Measurements from ENCODE around the gene MAGI2. TPM values are rescaled to one million over a fixed set of nuclear protein-coding genes. Genes with fewer than 3 reads are reported as not detected.
"Not testable (repeated sequence)": the region's sequence is repeated elsewhere in the genome, so short reads cannot be mapped to it uniquely, and the experiment has no call there.

Gene MAGI2
- total and polyA plus RNA-seq, 4 donors, result 43.4 to 61.3 (median 50.1) TPM

DNA sequence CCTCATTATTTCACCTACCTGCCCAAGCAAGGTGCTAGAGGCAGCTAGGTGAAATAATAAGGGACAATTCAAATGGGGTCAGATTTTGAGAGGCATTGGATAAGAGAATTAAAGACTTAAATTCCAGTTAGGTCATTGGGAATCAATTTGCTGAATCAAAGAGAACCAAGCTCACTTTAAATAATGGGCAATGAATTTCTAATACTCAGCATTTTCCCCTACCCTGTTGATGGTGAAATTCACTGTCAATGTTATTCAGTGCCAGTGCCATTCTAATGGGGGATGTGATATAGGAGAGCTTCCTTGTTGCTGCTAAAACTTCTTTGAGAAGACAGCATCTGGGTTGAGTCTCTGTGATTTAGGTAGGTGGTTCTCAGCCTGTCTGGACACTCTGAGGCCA is 1145.6 kb downstream of the MAGI2 start:
- Histone ChIP-seq H3K36me3 (ENCODE audit: control insufficient read depth, insufficient read depth, low read length) (no peaks in the 10 kb centered on the region), H3K4me1 (ENCODE audit: control insufficient read depth, insufficient read depth, low read length) (no peaks in the 10 kb centered on the region), H3K4me3 (ENCODE audit: low read depth, low read length) (no peak overlapping the region), H3K9me3 (ENCODE audit: control insufficient read depth, insufficient read depth, low read length) (no peaks in the 10 kb centered on the region), H3K27ac (ENCODE audit: low read depth, low read length) (no peak overlapping the region), H3K27me3 (ENCODE audit: control insufficient read depth, insufficient read depth, low read length) (no peaks in the 10 kb centered on the region)
- no peak for DNase-seq (ENCODE audit: low read depth in 4 of 6, low spot score in 6 of 6)

DNA sequence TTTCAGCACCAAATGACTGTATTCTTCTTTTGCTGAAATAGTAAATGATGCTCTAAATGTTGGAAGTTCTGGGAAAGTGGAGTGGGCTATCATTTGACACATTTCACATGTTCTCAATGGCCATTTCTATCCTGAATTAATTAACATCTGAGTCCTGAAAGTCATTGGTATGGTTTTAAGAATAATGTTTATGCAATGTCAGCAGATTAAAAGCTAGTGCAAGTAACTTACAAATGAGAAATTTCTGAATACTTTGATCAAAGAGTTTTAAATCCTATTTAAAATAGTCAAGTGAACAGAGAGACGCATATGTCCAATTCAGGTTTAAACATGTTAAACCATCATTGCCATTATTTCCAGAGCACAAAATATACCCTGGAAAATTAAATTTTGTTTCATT is 1146.8 kb downstream of the MAGI2 start:
- H3K27me3 ChIP-seq (ENCODE audit: control insufficient read depth, insufficient read depth, low read length), result no peaks in the 10 kb centered on the region
- H3K9me3 ChIP-seq (ENCODE audit: control insufficient read depth, insufficient read depth, low read length), result no peaks in the 10 kb centered on the region
- WGBS (ENCODE audit: insufficient coverage), result no CpG with 5 or more reads among the region's 1 CpG
- H3K4me1 ChIP-seq (ENCODE audit: control insufficient read depth, insufficient read depth, low read length), result no peaks in the 10 kb centered on the region
- no peak for DNase-seq (ENCODE audit: low read depth in 4 of 6, low spot score in 6 of 6)
- H3K4me3 ChIP-seq (ENCODE audit: low read depth, low read length), result no peak overlapping the region
- H3K27ac ChIP-seq (ENCODE audit: low read depth, low read length), result no peak overlapping the region
- no peaks in the 10 kb centered on the region for H3K36me3 ChIP-seq (ENCODE audit: control insufficient read depth, insufficient read depth, low read length)

DNA sequence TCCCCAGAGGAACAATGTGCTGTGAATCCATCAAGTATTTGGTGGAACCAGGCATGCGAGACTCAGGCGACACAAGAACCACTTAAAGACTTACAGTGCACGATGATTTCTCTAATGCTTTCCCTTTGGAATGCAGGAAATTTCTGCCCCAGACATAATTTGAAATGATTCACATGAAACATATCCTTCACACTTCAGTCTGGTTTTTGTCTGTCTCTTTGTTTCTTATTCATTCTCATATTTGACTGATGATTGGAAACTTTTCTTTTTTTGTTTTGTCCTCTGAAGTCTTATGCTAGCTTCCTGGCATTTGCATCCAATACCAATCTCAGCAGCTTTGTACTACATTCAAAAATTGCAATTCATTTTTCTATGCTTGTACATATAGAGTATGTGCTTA is 1152.1 kb downstream of the MAGI2 start:
- Histone ChIP-seq H3K4me3 (ENCODE audit: low read depth, low read length) (no peak overlapping the region), H3K4me1 (ENCODE audit: control insufficient read depth, insufficient read depth, low read length) (no peaks in the 10 kb centered on the region), H3K27ac (ENCODE audit: low read depth, low read length) (no peak overlapping the region), H3K27me3 (ENCODE audit: control insufficient read depth, insufficient read depth, low read length) (no peaks in the 10 kb centered on the region), H3K9me3 (ENCODE audit: control insufficient read depth, insufficient read depth, low read length) (no peaks in the 10 kb centered on the region), H3K36me3 (ENCODE audit: control insufficient read depth, insufficient read depth, low read length) (no peaks in the 10 kb centered on the region)
- 100% methylated on average over 3 of the region's 3 CpGs for WGBS (ENCODE audit: insufficient coverage)
- no peak for DNase-seq (ENCODE audit: low read depth in 4 of 6, low spot score in 6 of 6)

DNA sequence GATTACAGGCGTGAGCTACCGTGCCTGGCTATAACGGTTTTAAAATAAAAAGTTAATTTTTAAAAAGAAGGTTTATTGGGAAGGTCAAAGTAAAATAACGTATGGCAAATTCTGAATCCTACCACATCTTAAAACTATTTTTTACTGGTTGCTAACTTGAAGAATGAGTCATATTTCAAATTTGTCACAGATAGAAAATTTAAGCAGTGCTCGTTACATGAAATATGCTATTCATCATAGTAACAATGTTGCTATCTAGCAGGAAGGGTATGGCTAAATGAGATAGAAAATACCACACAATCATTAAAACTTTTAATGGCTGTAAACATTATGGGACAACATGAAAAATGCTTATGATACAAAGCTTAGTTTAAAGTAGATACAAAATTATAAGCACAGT is 1154.4 kb downstream of the MAGI2 start:
- DNase-seq (ENCODE audit: low read depth in 4 of 6, low spot score in 6 of 6), result no peak
- no CpG with 5 or more reads among the region's 5 CpGs for WGBS (ENCODE audit: insufficient coverage)

DNA sequence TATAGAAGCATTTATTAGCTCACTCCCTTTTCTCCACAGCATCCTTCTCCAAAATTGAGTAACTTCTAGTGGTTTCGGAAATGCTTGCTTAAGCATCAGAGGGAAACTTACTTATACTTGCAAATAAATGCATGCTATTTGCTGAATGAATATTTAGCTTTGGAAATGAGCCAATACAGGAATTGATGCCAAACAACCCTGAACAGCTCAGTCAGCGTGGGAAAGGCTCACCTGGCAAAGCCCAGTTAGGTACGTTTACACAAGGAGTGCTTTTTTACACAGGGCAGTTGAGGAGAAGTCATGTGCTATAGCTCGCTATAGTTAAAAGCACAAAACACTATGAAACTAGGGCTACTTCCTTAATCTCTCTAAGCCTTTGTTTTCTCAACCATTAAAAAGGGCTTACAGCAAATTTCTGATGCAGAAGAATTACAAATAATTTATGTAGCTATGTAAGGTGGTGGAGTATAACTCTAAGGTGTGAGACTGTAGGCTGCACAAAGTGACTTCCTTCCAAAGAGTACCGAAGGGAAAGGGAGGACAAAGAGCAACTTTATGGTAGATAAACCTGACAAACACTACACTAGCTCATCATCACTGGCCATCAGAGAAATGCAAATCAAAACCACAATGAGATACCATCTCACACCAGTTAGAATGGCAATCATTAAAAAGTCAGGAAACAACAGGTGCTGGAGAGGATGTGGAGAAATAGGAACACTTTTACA is 1156.7 kb downstream of the MAGI2 start:
- H3K4me3 ChIP-seq (ENCODE audit: low read depth, low read length), result no peak overlapping the region
- no peaks in the 10 kb centered on the region for H3K36me3 ChIP-seq (ENCODE audit: control insufficient read depth, insufficient read depth, low read length)
- H3K27me3 ChIP-seq (ENCODE audit: control insufficient read depth, insufficient read depth, low read length), result no peaks in the 10 kb centered on the region
- no peaks in the 10 kb centered on the region for H3K9me3 ChIP-seq (ENCODE audit: control insufficient read depth, insufficient read depth, low read length)
- H3K4me1 ChIP-seq (ENCODE audit: control insufficient read depth, insufficient read depth, low read length), result no peaks in the 10 kb centered on the region
- 72% methylated on average over 2 of the region's 5 CpGs for WGBS (ENCODE audit: insufficient coverage)
- no peak overlapping the region for H3K27ac ChIP-seq (ENCODE audit: low read depth, low read length)
- peak in 2 of 6 donors; percentile 41 to 60 for DNase-seq (ENCODE audit: low read depth in 4 of 6, low spot score in 6 of 6)

More for the DNA sequence above, 1154.4 kb downstream of the MAGI2 start:
- Histone ChIP-seq H3K9me3 (ENCODE audit: control insufficient read depth, insufficient read depth, low read length) (no peaks in the 10 kb centered on the region), H3K27me3 (ENCODE audit: control insufficient read depth, insufficient read depth, low read length) (no peaks in the 10 kb centered on the region), H3K4me1 (ENCODE audit: control insufficient read depth, insufficient read depth, low read length) (no peaks in the 10 kb centered on the region), H3K36me3 (ENCODE audit: control insufficient read depth, insufficient read depth, low read length) (no peaks in the 10 kb centered on the region), H3K27ac (ENCODE audit: low read depth, low read length) (no peak overlapping the region), H3K4me3 (ENCODE audit: low read depth, low read length) (no peak overlapping the region)

DNA sequence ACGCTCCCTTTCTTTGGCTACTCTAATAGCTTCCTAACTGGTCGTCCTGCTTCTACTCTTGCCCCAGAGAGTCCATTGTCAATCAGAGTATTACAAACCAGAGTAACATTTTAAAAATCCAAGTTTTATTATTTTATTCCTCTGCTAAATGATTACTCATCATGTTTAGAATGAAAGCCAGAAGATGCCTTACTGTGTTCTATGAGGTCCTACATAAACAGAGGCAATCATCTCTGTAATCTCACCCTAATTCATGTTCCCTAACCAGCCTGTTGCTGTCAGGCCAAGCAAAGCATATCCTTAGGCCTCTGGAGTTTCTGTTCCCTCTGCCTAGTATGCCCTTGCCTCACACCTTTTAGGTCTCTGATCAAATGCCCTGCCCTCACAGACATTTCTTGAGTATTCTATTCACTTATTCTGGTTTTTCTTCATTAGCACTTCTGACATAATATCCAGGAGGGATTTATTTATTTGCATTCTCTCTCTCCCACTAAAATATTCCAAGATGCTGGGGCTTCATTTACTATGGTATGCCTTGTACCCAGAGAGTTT is 1157.3 kb downstream of the MAGI2 start:
- H3K4me3 ChIP-seq (ENCODE audit: low read depth, low read length), result no peak overlapping the region
- no peak overlapping the region for H3K27ac ChIP-seq (ENCODE audit: low read depth, low read length)
- no peaks in the 10 kb centered on the region for H3K36me3 ChIP-seq (ENCODE audit: control insufficient read depth, insufficient read depth, low read length)
- H3K27me3 ChIP-seq (ENCODE audit: control insufficient read depth, insufficient read depth, low read length), result no peaks in the 10 kb centered on the region
- DNase-seq (ENCODE audit: low read depth in 4 of 6, low spot score in 6 of 6), result no peak
- WGBS (ENCODE audit: insufficient coverage), result 75% methylated on average over 2 of the region's 2 CpGs
- H3K4me1 ChIP-seq (ENCODE audit: control insufficient read depth, insufficient read depth, low read length), result no peaks in the 10 kb centered on the region
- H3K9me3 ChIP-seq (ENCODE audit: control insufficient read depth, insufficient read depth, low read length), result no peaks in the 10 kb centered on the region

DNA sequence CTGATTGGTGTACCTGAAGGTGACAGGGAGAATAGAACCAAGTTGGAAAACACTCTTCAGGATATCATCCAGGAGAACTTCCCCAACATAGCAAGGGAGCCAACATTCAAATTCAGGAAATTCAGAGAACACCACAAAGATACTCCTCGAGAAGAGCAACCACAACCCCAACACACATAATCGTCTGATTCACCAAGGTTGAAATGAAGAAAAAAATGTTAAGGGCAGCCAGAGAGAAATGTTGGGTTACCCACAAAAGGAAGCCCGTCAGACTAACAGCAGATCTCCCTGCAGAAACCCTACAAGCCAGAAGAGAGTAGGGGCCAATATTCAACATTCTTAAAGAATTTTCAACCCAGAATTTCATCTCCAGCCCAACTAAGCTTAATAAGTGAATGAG is 1164.0 kb downstream of the MAGI2 start:
- not testable (repeated sequence) for H3K9me3 ChIP-seq (ENCODE audit: control insufficient read depth, insufficient read depth, low read length); H3K36me3 ChIP-seq (ENCODE audit: control insufficient read depth, insufficient read depth, low read length); H3K27me3 ChIP-seq (ENCODE audit: control insufficient read depth, insufficient read depth, low read length); H3K4me3 ChIP-seq (ENCODE audit: low read depth, low read length); H3K27ac ChIP-seq (ENCODE audit: low read depth, low read length); DNase-seq (ENCODE audit: low read depth in 4 of 6, low spot score in 6 of 6); H3K4me1 ChIP-seq (ENCODE audit: control insufficient read depth, insufficient read depth, low read length)
- no CpG with 5 or more reads among the region's 3 CpGs for WGBS (ENCODE audit: insufficient coverage)

DNA sequence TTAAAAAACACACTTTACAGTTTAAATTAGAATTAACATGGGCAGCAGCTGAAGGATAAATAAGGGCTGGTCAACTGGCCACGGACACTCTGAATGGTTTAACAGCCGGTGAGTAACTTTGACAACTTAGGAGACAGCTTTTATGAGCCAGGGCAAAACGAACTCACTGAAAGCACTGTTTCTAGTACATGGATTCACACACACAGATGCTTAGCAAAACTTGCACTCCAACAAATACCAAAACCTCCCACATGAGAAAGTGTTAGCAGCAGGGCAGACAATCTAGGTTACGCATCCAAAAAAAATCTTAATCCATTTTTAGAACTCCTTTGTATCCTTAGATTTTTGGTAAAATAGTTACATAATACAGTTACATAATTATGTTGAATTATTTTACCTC is 1168.5 kb downstream of the MAGI2 start:
- WGBS (ENCODE audit: insufficient coverage), result 16% methylated on average over 3 of the region's 4 CpGs
- DNase-seq (ENCODE audit: low read depth in 4 of 6, low spot score in 6 of 6), result peak in 1 of 6 donors; percentile 26

DNA sequence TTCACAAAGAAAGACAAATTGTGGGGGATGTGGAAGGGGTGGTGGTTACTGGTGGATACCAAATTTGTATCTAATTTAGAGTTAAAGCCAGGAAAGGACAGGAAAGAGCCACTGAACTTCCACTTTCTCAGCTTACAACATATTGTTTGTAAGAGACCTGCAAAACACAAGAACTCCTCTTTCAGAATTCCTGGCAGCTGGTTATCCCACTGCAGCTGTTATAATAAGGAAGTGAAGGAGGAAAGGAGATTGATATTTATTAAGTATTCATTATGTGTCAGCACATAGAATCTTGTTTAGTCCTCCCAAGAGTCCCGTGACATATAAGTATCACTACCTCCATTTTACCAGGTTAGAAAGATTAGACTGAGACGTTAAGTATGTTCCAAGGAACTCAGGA is 1173.2 kb downstream of the MAGI2 start:
- Histone ChIP-seq H3K9me3 (ENCODE audit: control insufficient read depth, insufficient read depth, low read length) (no peaks in the 10 kb centered on the region), H3K27ac (ENCODE audit: low read depth, low read length) (no peak overlapping the region), H3K36me3 (ENCODE audit: control insufficient read depth, insufficient read depth, low read length) (no peaks in the 10 kb centered on the region), H3K27me3 (ENCODE audit: control insufficient read depth, insufficient read depth, low read length) (no peaks in the 10 kb centered on the region), H3K4me3 (ENCODE audit: low read depth, low read length) (no peak overlapping the region), H3K4me1 (ENCODE audit: control insufficient read depth, insufficient read depth, low read length) (no peaks in the 10 kb centered on the region)
- WGBS (ENCODE audit: insufficient coverage), result no CpG with 5 or more reads among the region's 2 CpGs
- DNase-seq (ENCODE audit: low read depth in 4 of 6, low spot score in 6 of 6), result no peak

More for the DNA sequence above, 1168.5 kb downstream of the MAGI2 start:
- no peak overlapping the region for H3K4me3 ChIP-seq (ENCODE audit: low read depth, low read length)
- H3K9me3 ChIP-seq (ENCODE audit: control insufficient read depth, insufficient read depth, low read length), result no peaks in the 10 kb centered on the region
- H3K27me3 ChIP-seq (ENCODE audit: control insufficient read depth, insufficient read depth, low read length), result no peaks in the 10 kb centered on the region
- no peak overlapping the region for H3K27ac ChIP-seq (ENCODE audit: low read depth, low read length)
- no peaks in the 10 kb centered on the region for H3K4me1 ChIP-seq (ENCODE audit: control insufficient read depth, insufficient read depth, low read length)
- no peaks in the 10 kb centered on the region for H3K36me3 ChIP-seq (ENCODE audit: control insufficient read depth, insufficient read depth, low read length)

DNA sequence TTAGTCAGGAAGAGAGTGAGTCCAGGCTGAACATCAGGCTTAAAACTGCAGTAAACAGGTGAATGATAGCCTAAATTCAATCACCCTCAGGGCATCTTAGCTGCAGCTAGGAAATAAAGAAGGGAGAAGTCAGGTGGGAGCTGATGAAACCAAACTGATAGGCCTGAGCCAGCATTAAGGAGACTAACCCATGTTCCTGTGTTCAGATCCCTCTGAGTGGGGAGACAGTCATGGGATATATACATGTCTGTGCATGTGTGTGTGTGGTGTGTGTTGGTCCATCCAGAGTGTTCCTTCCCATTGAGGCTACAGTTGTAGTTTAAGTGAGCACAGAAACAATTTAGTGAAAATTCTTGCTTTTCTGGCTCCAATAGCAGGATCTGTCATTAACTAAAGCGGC is 1174.0 kb downstream of the MAGI2 start:
- no peak for DNase-seq (ENCODE audit: low read depth in 4 of 6, low spot score in 6 of 6)
- Histone ChIP-seq H3K4me1 (ENCODE audit: control insufficient read depth, insufficient read depth, low read length) (no peaks in the 10 kb centered on the region), H3K4me3 (ENCODE audit: low read depth, low read length) (no peak overlapping the region), H3K9me3 (ENCODE audit: control insufficient read depth, insufficient read depth, low read length) (no peaks in the 10 kb centered on the region), H3K27ac (ENCODE audit: low read depth, low read length) (no peak overlapping the region), H3K27me3 (ENCODE audit: control insufficient read depth, insufficient read depth, low read length) (no peaks in the 10 kb centered on the region), H3K36me3 (ENCODE audit: control insufficient read depth, insufficient read depth, low read length) (no peaks in the 10 kb centered on the region)
- 100% methylated on average over 1 of the region's 1 CpG for WGBS (ENCODE audit: insufficient coverage)

Data from spinal cord (tissue), 10 donors.